GM23338 (cell line): ENCODE data around the gene HAUS2. TPM values are rescaled to one million over a fixed set of nuclear protein-coding genes. Genes with fewer than 3 reads are reported as not detected.
A peak's percentile ranks its signal among the peaks of the same experiment; 100 is the strongest.

Experiments
- ATAC-seq: fragments of 200-7000 bp; cut with Tn5 transposase; 3 replicates; pipeline ENCODE4 v1.9.1; 2020
- DNase-seq: peaks from one replicate; pipeline ENCODE4 v3.0.0-alpha.2; 2015; ENCODE audit warnings: low spot score
- H2AFZ ChIP-seq: fragments of 200-600 bp; sonication (generic); 2 replicates; pipeline ENCODE4 v1.8.0; 2016; ENCODE audit warnings: antibody characterized with exemption, mild to moderate bottlenecking, moderate library complexity
- H3F3A ChIP-seq: fragments of 200-600 bp; sonication (generic); replicated peaks from 2 replicates; pipeline ENCODE4 v1.8.0; 2017; ENCODE audit warnings: antibody characterized with exemption, mixed run types, low read depth
- H3K27ac ChIP-seq: fragments of 200-600 bp; sonication (generic); 2 replicates; pipeline ENCODE4 v1.6.1; 2016; ENCODE audit warnings: low read depth
- H3K27me3 ChIP-seq: fragments of 200-600 bp; sonication (generic); 2 replicates; pipeline ENCODE4 v1.8.0; 2016; ENCODE audit warnings: mild to moderate bottlenecking, mixed run types, moderate library complexity; ENCODE audit not compliant: insufficient read depth
- H3K36me3 ChIP-seq: fragments of 200-600 bp; sonication (generic); 2 replicates; pipeline ENCODE4 v1.8.0; 2016; ENCODE audit warnings: mild to moderate bottlenecking; ENCODE audit not compliant: insufficient read depth
- H3K4me1 ChIP-seq: fragments of 200-600 bp; sonication (generic); 2 replicates; pipeline ENCODE4 v1.8.0; 2016; ENCODE audit warnings: mild to moderate bottlenecking, moderate library complexity; ENCODE audit not compliant: insufficient read depth
- H3K4me2 ChIP-seq: fragments of 200-600 bp; sonication (generic); 2 replicates; pipeline ENCODE4 v1.7.1; 2017; ENCODE audit warnings: mixed run types
- H3K4me3 ChIP-seq: fragments of 200-600 bp; sonication (generic); 2 replicates; pipeline ENCODE4 v1.6.1; 2016; ENCODE audit warnings: mixed run types
- H3K79me2 ChIP-seq: fragments of 200-600 bp; sonication (generic); replicated peaks from 2 replicates; pipeline ENCODE4 v1.8.0; 2017; ENCODE audit warnings: mild to moderate bottlenecking; ENCODE audit not compliant: insufficient read depth
- H3K9me2 ChIP-seq: fragments of 200-600 bp; sonication (generic); 2 replicates; pipeline ENCODE4 v1.8.0; 2017; ENCODE audit not compliant: insufficient read depth
- H4K20me1 ChIP-seq: fragments of 200-600 bp; sonication (generic); replicated peaks from 2 replicates; pipeline ENCODE4 v1.8.0; 2017; ENCODE audit warnings: mild to moderate bottlenecking; ENCODE audit not compliant: insufficient read depth
- H3K27ac Mint-ChIP-seq: 2 replicates; pipeline ENCODE4 v1.8.0; 2020; ENCODE audit warnings: inconsistent platforms, mild to moderate bottlenecking, moderate library complexity, mixed read lengths
- H3K27me3 Mint-ChIP-seq: 3 replicates; pipeline ENCODE4 v1.8.0; 2022; ENCODE audit warnings: low read depth, mild to moderate bottlenecking, moderate library complexity, mixed read lengths, inconsistent platforms; ENCODE audit not compliant: insufficient read depth, poor library complexity
- H3K36me3 Mint-ChIP-seq: 3 replicates; pipeline ENCODE4 v1.8.0; 2021; ENCODE audit warnings: low read depth, mild to moderate bottlenecking, inconsistent platforms, moderate library complexity, mixed read lengths
- H3K4me1 Mint-ChIP-seq: 3 replicates; pipeline ENCODE4 v1.8.0; 2020; ENCODE audit warnings: mild to moderate bottlenecking, inconsistent platforms, mixed read lengths
- H3K4me3 Mint-ChIP-seq: 3 replicates; pipeline ENCODE4 v1.8.0; 2021; ENCODE audit warnings: moderate library complexity, mild to moderate bottlenecking, inconsistent platforms, mixed read lengths
- H3K9me3 Mint-ChIP-seq: 3 replicates; pipeline ENCODE4 v1.8.0; 2020; ENCODE audit warnings: moderate library complexity, mild to moderate bottlenecking, inconsistent platforms, mixed read lengths
- CREB1 ChIP-seq: fragments of 250-450 bp; sonication (Bioruptor Pico); IDR thresholded peaks from 2 replicates; pipeline ENCODE4 v1.5.0; 2020; ENCODE audit warnings: low read depth, mild to moderate bottlenecking, moderate library complexity
- CTCF ChIP-seq, 2 experiments: fragments of 200-600 bp in 1 of 2; sonication (generic) in 1 of 2; conservative IDR thresholded peaks; 2 replicates each; pipeline versions ENCODE4 v1.5.1 to v1.6.1; 2016 to 2017; ENCODE audit warnings: antibody characterized with exemption in 2 of 2, low read depth in 2 of 2, mild to moderate bottlenecking in 2 of 2, moderate library complexity in 1 of 2
- ETS1 ChIP-seq: IDR thresholded peaks from 2 replicates; pipeline ENCODE4 v1.6.1; 2016; ENCODE audit warnings: antibody characterized with exemption
- EZH2phosphoT487 ChIP-seq: fragments of 200-600 bp; sonication (generic); IDR thresholded peaks from one replicate; pipeline ENCODE4 v1.8.1; 2018; ENCODE audit warnings: antibody characterized with exemption; ENCODE audit not compliant: unreplicated experiment
- NANOG ChIP-seq: IDR thresholded peaks from 2 replicates; pipeline ENCODE4 v1.6.1; 2016; ENCODE audit warnings: antibody characterized with exemption, borderline replicate concordance
- POLR2AphosphoS5 ChIP-seq: IDR thresholded peaks from 2 replicates; pipeline ENCODE4 v1.6.1; 2016; ENCODE audit warnings: antibody characterized with exemption, low read depth
- REST ChIP-seq: IDR thresholded peaks from one replicate; pipeline ENCODE4 v1.6.1; 2018; ENCODE audit warnings: antibody characterized with exemption; ENCODE audit not compliant: unreplicated experiment
- STAT1 ChIP-seq: IDR thresholded peaks from one replicate; pipeline ENCODE4 v1.6.1; 2016; ENCODE audit warnings: antibody characterized with exemption; ENCODE audit not compliant: unreplicated experiment
- ZNF114 ChIP-seq: fragments of 250-450 bp; sonication (Bioruptor Pico); IDR thresholded peaks from 2 replicates; pipeline ENCODE4 v1.5.0; 2020; ENCODE audit warnings: mild to moderate bottlenecking, moderate library complexity
- long read RNA-seq: library from polyadenylated mRNA; unstranded; transcript quantifications from one replicate; pipeline ENCODE4 v2.0.0, GENCODE V29; 2020; ENCODE audit not compliant: unreplicated experiment
- polyA plus RNA-seq: library from polyadenylated mRNA; unstranded; fragments of >200 nt; fragmentation: Nextera tagmentation; extraction: Ambion mirVana; gene quantifications from 2 replicates; pipeline ENCODE4 v1.2.1, GENCODE V29; 2016
- total RNA-seq: library from RNA; depleted of rRNA; stranded (reverse); fragments of >200 nt; shearing (Covaris generic); gene quantifications from 2 replicates; pipeline ENCODE4 v1.2.3, GENCODE V29; 2014; rRNA removed

Gene HAUS2
- 30.9 and 78.6 TPM in 2 replicates for total RNA-seq
- polyA plus RNA-seq = 32.7 and 39.1 TPM in 2 replicates
- long read RNA-seq, transcript HAUS2-201 (6 exons, 3,949 nt) = major isoform, 6 of 12 reads
- long read RNA-seq, partial matches to known transcripts = 2 of 12 reads
- long read RNA-seq, other reads (novel, unspliced or antisense) = 2 of 12 reads

GRCh38 chr15:42548249-42549031 lies at the start of gene HAUS2, which contains the start of gene LRRC57:
HAUS2 (plus strand) TSS chr15:42548838; CDS start chr15:42548873, 35 bp downstream.
LRRC57 (minus strand) TSS chr15:42548793; CDS start chr15:42548434, 359 bp downstream.
- Histone ChIP-seq H4K20me1 (peaks cover 20% of the 10 kb centered on the region), H3K27me3 (no peaks in the 10 kb centered on the region), H3K9me2 (no peaks in the 10 kb centered on the region), H3K4me3 (peak within 1 kb of the TSS; percentile 96), H3F3A (no peaks in the 10 kb centered on the region; the same call in 1 of the 2 replicates), H3K4me1 (peaks cover 9% of the 10 kb centered on the region), H3K79me2 (peaks cover 51% of the 10 kb centered on the region), H3K4me2 (peak within 1 kb of the TSS; percentile 98), H2AFZ (peak within 1 kb of the TSS; percentile 100), H3K36me3 (no peaks in the 10 kb centered on the region), H3K27ac (peak within 1 kb of the TSS; percentile 93)
- peaks cover 13% of the 10 kb centered on the region for H3K4me1 Mint-ChIP-seq
- H3K9me3 Mint-ChIP-seq = no peaks in the 10 kb centered on the region
- TF ChIP-seq CREB1 (CRISPR knock-in tag) (peak; percentile 99), ETS1 (peak; percentile 51; the same call in 1 of the 2 replicates), REST (no peak), STAT1 (no peak), POLR2AphosphoS5 (peak; percentile 97), EZH2phosphoT487 (no peak)
- H3K36me3 Mint-ChIP-seq = peaks cover 6% of the 10 kb centered on the region; the same call in 2 of the 3 replicates
- H3K4me3 Mint-ChIP-seq = peak within 1 kb of the TSS; percentile 93
- H3K27me3 Mint-ChIP-seq = peaks cover 3% of the 10 kb centered on the region
- peak; percentile 92 for ATAC-seq
- H3K27ac Mint-ChIP-seq = peak within 1 kb of the TSS; percentile 97
- peak; percentile 95 for DNase-seq

- peaks cover 93% of the 10 kb centered on the region for H3K79me2 ChIP-seq
- TF ChIP-seq ZNF114 (CRISPR knock-in tag) (no peak), REST (no peak), CTCF (conservative IDR thresholded peaks at IDR 0.05; ENCODE audit: low read depth in 2 of 2) (no peak), POLR2AphosphoS5 (no peak), EZH2phosphoT487 (no peak), CREB1 (CRISPR knock-in tag) (no peak), NANOG (no peak)
These were observed 48.6 kb upstream of the HAUS2 start for GRCh38 chr15:42499858-42500609.

More at GRCh38 chr15:42499858-42500609, 48.6 kb upstream of the HAUS2 start:
- Mint-ChIP-seq H3K36me3 (peaks cover 8% of the 10 kb centered on the region; the same call in 1 of the 3 replicates), H3K27ac (peak overlapping the region; percentile 40; the same call in 1 of the 2 replicates), H3K4me3 (no peak overlapping the region), H3K4me1 (peaks cover 25% of the 10 kb centered on the region), H3K27me3 (peaks cover 4% of the 10 kb centered on the region), H3K9me3 (no peaks in the 10 kb centered on the region)
- no peaks in the 10 kb centered on the region for H3K36me3 ChIP-seq
- H3F3A ChIP-seq = no peaks in the 10 kb centered on the region
- H4K20me1 ChIP-seq = peaks cover 12% of the 10 kb centered on the region; the same call in 1 of the 2 replicates
- no peaks in the 10 kb centered on the region for H3K9me2 ChIP-seq
- peaks cover 35% of the 10 kb centered on the region for H3K4me1 ChIP-seq
- H2AFZ ChIP-seq = no peak overlapping the region
- no peak overlapping the region for H3K27ac ChIP-seq
- peak; percentile 25 for DNase-seq
- H3K4me3 ChIP-seq = peak overlapping the region; percentile 22; the same call in 1 of the 2 replicates
- ATAC-seq = no peak
- H3K27me3 ChIP-seq = no peaks in the 10 kb centered on the region
- H3K4me2 ChIP-seq = peak overlapping the region; percentile 58; the same call in 1 of the 2 replicates
